Neural progenitor cell (in vitro differentiated cells): Measurements from ENCODE around the gene ANXA1. TPM values are rescaled to one million over a fixed set of nuclear protein-coding genes. Genes with fewer than 3 reads are reported as not detected.

Experiments used
- DNase-seq: peaks from one replicate; pipeline ENCODE4 v3.0.0-alpha.2; 2016; ENCODE audit warnings: low spot score
- H2AFZ ChIP-seq: fragments of 200-600 bp; sonication (generic); replicated peaks from 2 replicates; pipeline ENCODE4 v1.6.1; 2016; ENCODE audit warnings: antibody characterized with exemption
- H3F3A ChIP-seq: fragments of 200-600 bp; sonication (generic); 2 replicates; pipeline ENCODE4 v1.6.1; 2016; ENCODE audit warnings: antibody characterized with exemption, low read depth
- H3K27ac ChIP-seq: fragments of 200-600 bp; sonication (generic); 2 replicates; pipeline ENCODE4 v1.5.1; 2016; ENCODE audit warnings: mild to moderate bottlenecking
- H3K27me3 ChIP-seq: fragments of 200-600 bp; sonication (generic); 2 replicates; pipeline ENCODE4 v1.6.1; 2016; ENCODE audit warnings: mild to moderate bottlenecking, moderate library complexity
- H3K36me3 ChIP-seq: fragments of 200-600 bp; sonication (generic); 2 replicates; pipeline ENCODE4 v1.5.1; 2016
- H3K4me1 ChIP-seq: fragments of 200-600 bp; sonication (generic); 2 replicates; pipeline ENCODE4 v1.6.1; 2016; ENCODE audit warnings: mixed run types
- H3K4me2 ChIP-seq: fragments of 200-600 bp; sonication (generic); 2 replicates; pipeline ENCODE4 v1.6.1; 2016
- H3K4me3 ChIP-seq: fragments of 200-600 bp; sonication (generic); 2 replicates; pipeline ENCODE4 v1.5.1; 2016
- H3K79me2 ChIP-seq: fragments of 200-600 bp; sonication (generic); 2 replicates; pipeline ENCODE4 v1.6.1; 2016; ENCODE audit warnings: low read depth
- H3K9ac ChIP-seq: fragments of 200-600 bp; sonication (generic); 2 replicates; pipeline ENCODE4 v1.6.1; 2016
- H3K9me3 ChIP-seq: fragments of 200-600 bp; sonication (generic); 2 replicates; pipeline ENCODE4 v1.5.1; 2016; ENCODE audit warnings: low read depth
- H4K20me1 ChIP-seq: fragments of 200-600 bp; sonication (generic); 2 replicates; pipeline ENCODE4 v1.6.1; 2016; ENCODE audit warnings: low read depth
- H3K27ac Mint-ChIP-seq: 3 replicates; pipeline ENCODE4 v1.8.0; 2021; ENCODE audit warnings: mixed read lengths
- H3K27me3 Mint-ChIP-seq: 2 replicates; pipeline ENCODE4 v1.8.0; 2022; ENCODE audit warnings: low read depth, mild to moderate bottlenecking, inconsistent platforms, moderate library complexity, mixed read lengths; ENCODE audit not compliant: insufficient read depth
- H3K36me3 Mint-ChIP-seq: 3 replicates; pipeline ENCODE4 v1.8.0; 2021; ENCODE audit warnings: mixed read lengths
- H3K4me1 Mint-ChIP-seq: 3 replicates; pipeline ENCODE4 v1.8.0; 2021; ENCODE audit warnings: mixed read lengths
- H3K4me3 Mint-ChIP-seq: 3 replicates; pipeline ENCODE4 v1.8.0; 2021; ENCODE audit warnings: mild to moderate bottlenecking, moderate library complexity, mixed read lengths
- H3K9me3 Mint-ChIP-seq: 3 replicates; pipeline ENCODE4 v1.8.0; 2020; ENCODE audit warnings: mixed read lengths
- CTCF ChIP-seq: fragments of 200-600 bp; sonication (generic); IDR thresholded peaks from 2 replicates; pipeline ENCODE4 v1.5.1; 2017; ENCODE audit warnings: antibody characterized with exemption, mild to moderate bottlenecking
- EZH2 ChIP-seq: fragments of 200-600 bp; sonication (generic); IDR thresholded peaks from 2 replicates; pipeline ENCODE4 v1.6.1; 2017; ENCODE audit warnings: antibody characterized with exemption, mild to moderate bottlenecking, moderate library complexity
- EZH2phosphoT487 ChIP-seq: fragments of 200-600 bp; sonication (generic); IDR thresholded peaks from 2 replicates; pipeline ENCODE4 v1.6.1; 2017; ENCODE audit warnings: antibody characterized with exemption
- total RNA-seq: library from RNA; depleted of rRNA; stranded (reverse); fragments of >200 nt; gene quantifications from 2 replicates; pipeline ENCODE4 v1.2.3, GENCODE V29; 2015; ENCODE audit warnings: low replicate concordance

ANXA1 gene
- total RNA-seq, 1 donor from 2014 or later = 0.47 TPM

- Mint-ChIP-seq H3K4me3 (no peak overlapping the region), H3K27me3 (peaks cover 2% of the 10 kb centered on the region), H3K9me3 (no peaks in the 10 kb centered on the region), H3K36me3 (peaks cover 6% of the 10 kb centered on the region), H3K27ac (no peak overlapping the region), H3K4me1 (peaks cover 1% of the 10 kb centered on the region)
- no peak overlapping the region for H2AFZ ChIP-seq
- H3K4me2 ChIP-seq = no peak overlapping the region
- no peak overlapping the region for H3K27ac ChIP-seq
- H3K4me3 ChIP-seq = no peak overlapping the region
- H3K36me3 ChIP-seq = no peaks in the 10 kb centered on the region
- no peaks in the 10 kb centered on the region for H3K9me3 ChIP-seq
- H4K20me1 ChIP-seq = no peaks in the 10 kb centered on the region
- TF ChIP-seq CTCF (no peak), EZH2phosphoT487 (no peak), EZH2 (no peak)
- peaks cover 1% of the 10 kb centered on the region for H3K4me1 ChIP-seq
- no peak overlapping the region for H3K9ac ChIP-seq
- H3K27me3 ChIP-seq = no peaks in the 10 kb centered on the region
- no peaks in the 10 kb centered on the region for H3K79me2 ChIP-seq
- DNase-seq = no peak
- no peaks in the 10 kb centered on the region for H3F3A ChIP-seq
These were observed 16.8 kb downstream of the ANXA1 start for GRCh38 chr9:73168298-73168934.

- no peak overlapping the region for H3K4me2 ChIP-seq
- no peaks in the 10 kb centered on the region for H3K9me3 ChIP-seq
- Mint-ChIP-seq H3K9me3 (no peaks in the 10 kb centered on the region), H3K27me3 (peaks cover 2% of the 10 kb centered on the region), H3K27ac (no peak overlapping the region), H3K4me3 (no peak overlapping the region), H3K36me3 (peaks cover 4% of the 10 kb centered on the region), H3K4me1 (no peaks in the 10 kb centered on the region)
- no peaks in the 10 kb centered on the region for H3F3A ChIP-seq
- no peak overlapping the region for H3K4me3 ChIP-seq
- H3K4me1 ChIP-seq = no peaks in the 10 kb centered on the region
- no peak overlapping the region for H2AFZ ChIP-seq
- no peaks in the 10 kb centered on the region for H3K27me3 ChIP-seq
- H3K9ac ChIP-seq = no peak overlapping the region
- DNase-seq = no peak
- H3K27ac ChIP-seq = no peak overlapping the region
- no peaks in the 10 kb centered on the region for H3K36me3 ChIP-seq
- TF ChIP-seq CTCF = no peak
- no peak for TF ChIP-seq EZH2
- TF ChIP-seq EZH2phosphoT487 = no peak
- H4K20me1 ChIP-seq = no peaks in the 10 kb centered on the region
- no peaks in the 10 kb centered on the region for H3K79me2 ChIP-seq
These were observed 18.7 kb downstream of the ANXA1 start for GRCh38 chr9:73170185-73170957.

GRCh38 chr9:73172901-73173215 is 21.2 kb downstream of the ANXA1 start:
- no peaks in the 10 kb centered on the region for H3K4me1 Mint-ChIP-seq
- H4K20me1 ChIP-seq = no peaks in the 10 kb centered on the region
- no peaks in the 10 kb centered on the region for H3K79me2 ChIP-seq
- H3K36me3 Mint-ChIP-seq = no peaks in the 10 kb centered on the region
- H3K4me2 ChIP-seq = no peak overlapping the region
- H3K27me3 Mint-ChIP-seq = peaks cover 2% of the 10 kb centered on the region
- H3K9me3 Mint-ChIP-seq = peaks cover 2% of the 10 kb centered on the region
- no peaks in the 10 kb centered on the region for H3K4me1 ChIP-seq
- H3K4me3 Mint-ChIP-seq = no peak overlapping the region
- no peaks in the 10 kb centered on the region for H3K36me3 ChIP-seq
- no peak overlapping the region for H3K4me3 ChIP-seq
- H3F3A ChIP-seq = no peaks in the 10 kb centered on the region
- H3K9me3 ChIP-seq = no peaks in the 10 kb centered on the region
- TF ChIP-seq CTCF (no peak), EZH2phosphoT487 (no peak)
- no peak overlapping the region for H3K9ac ChIP-seq
- H3K27ac ChIP-seq = no peak overlapping the region
- DNase-seq = no peak
- H2AFZ ChIP-seq = no peak overlapping the region
- H3K27ac Mint-ChIP-seq = no peak overlapping the region
- no peaks in the 10 kb centered on the region for H3K27me3 ChIP-seq
